A549 treated with ZK216348 at 1 μM for 4 hours (cell line): ENCODE data around the gene BRPF1. TPM values are rescaled to one million over a fixed set of nuclear protein-coding genes. Genes with fewer than 3 reads are reported as not detected.

Experiments used
- total RNA-seq: library from RNA; stranded (reverse); fragments of 200-300 nt; extraction: Qiagen RNA extraction; gene quantifications from 5 replicates; pipeline ENCODE4 v1.2.3, GENCODE V29; 2022; ENCODE audit warnings: low read depth

BRPF1 gene, protein sequence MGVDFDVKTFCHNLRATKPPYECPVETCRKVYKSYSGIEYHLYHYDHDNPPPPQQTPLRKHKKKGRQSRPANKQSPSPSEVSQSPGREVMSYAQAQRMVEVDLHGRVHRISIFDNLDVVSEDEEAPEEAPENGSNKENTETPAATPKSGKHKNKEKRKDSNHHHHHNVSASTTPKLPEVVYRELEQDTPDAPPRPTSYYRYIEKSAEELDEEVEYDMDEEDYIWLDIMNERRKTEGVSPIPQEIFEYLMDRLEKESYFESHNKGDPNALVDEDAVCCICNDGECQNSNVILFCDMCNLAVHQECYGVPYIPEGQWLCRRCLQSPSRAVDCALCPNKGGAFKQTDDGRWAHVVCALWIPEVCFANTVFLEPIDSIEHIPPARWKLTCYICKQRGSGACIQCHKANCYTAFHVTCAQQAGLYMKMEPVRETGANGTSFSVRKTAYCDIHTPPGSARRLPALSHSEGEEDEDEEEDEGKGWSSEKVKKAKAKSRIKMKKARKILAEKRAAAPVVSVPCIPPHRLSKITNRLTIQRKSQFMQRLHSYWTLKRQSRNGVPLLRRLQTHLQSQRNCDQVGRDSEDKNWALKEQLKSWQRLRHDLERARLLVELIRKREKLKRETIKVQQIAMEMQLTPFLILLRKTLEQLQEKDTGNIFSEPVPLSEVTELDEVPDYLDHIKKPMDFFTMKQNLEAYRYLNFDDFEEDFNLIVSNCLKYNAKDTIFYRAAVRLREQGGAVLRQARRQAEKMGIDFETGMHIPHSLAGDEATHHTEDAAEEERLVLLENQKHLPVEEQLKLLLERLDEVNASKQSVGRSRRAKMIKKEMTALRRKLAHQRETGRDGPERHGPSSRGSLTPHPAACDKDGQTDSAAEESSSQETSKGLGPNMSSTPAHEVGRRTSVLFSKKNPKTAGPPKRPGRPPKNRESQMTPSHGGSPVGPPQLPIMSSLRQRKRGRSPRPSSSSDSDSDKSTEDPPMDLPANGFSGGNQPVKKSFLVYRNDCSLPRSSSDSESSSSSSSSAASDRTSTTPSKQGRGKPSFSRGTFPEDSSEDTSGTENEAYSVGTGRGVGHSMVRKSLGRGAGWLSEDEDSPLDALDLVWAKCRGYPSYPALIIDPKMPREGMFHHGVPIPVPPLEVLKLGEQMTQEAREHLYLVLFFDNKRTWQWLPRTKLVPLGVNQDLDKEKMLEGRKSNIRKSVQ (N-terminal part only)
- total RNA-seq: 14.5 to 19.9 TPM (median 18.9 TPM) in 5 replicates

DNA sequence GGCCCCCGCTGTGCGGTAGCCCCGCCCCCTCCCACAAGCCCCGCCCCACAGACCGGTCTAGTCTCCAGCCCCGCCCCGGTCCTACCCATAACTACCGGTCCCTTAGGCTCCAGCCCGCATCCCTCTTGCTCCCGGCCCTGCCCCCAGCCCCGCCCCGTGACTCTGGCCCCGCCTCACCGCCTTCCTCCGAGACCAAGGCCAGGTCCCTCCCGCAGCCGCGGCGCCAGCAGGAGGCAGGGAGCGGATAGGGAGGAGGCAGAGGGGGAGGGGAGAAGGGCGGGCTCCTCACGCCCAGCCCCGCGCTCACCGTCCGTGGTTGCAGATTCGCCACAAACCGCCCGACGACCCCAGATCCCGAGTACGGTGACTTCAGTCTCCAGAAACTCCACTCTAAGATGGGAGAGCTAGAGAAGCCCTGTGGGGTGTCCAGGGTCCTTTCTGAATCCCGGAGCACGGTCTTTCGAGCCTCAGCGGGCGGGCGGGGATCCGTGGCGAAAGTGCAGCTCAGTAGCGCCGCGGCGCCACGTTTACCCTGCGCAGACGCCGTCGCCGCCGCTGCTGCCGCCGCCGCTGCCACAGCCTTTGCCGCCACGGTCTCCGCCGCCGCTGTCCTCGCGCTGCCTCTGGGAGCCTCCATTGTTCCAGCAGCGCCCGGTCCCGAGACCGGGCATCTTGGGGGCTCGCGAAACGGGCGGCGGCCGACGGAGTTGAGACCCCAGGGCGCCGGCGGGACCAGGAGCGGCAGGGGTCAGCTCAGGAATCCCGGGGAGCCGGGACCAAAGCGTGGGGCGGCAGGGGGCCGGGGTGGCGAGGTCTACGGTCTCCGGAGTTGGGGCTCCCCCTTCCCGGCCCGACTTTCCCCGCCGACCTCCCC lies at the start of gene BRPF1:
BRPF1 (plus strand) TSS at position 530 of the 874 bp plus-strand sequence. CDS start 2,406 bp downstream, outside the sequence.

DNA sequence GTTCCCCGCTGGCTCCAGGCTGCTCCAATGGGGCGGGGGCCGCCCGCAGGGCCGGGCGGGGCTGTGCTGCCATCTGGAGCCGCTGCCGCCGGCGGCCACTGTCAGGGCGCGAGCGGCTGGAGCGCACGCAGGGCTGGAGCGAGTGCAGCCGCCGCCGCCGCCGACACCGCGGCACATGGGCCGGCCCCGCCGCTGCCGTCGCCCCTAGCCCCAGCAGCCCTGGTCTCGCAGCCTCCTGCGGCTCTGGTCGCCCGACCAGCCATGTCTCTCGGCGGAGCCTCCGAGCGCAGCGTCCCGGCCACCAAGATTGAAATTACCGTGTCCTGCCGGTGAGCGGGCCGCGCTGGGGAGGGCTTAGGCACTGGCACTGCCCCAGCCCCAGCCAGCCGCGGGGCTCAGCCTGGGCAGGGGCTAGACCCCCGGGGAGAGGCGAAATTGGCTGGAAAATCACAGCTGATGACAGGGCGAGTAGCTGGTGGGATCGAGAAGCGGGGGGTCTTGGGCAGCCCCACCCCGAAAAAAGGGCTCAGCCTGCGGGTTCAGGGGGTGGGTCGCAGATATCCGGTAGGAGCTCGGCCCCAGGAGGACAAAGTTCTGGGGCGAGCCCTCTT lies 27.7 kb upstream of the BRPF1 start, which contains the start of gene CPNE9:
CPNE9 (plus strand) TSS at position 98 of the 611 bp plus-strand sequence; CDS start at position 262, 164 bp downstream.

DNA sequence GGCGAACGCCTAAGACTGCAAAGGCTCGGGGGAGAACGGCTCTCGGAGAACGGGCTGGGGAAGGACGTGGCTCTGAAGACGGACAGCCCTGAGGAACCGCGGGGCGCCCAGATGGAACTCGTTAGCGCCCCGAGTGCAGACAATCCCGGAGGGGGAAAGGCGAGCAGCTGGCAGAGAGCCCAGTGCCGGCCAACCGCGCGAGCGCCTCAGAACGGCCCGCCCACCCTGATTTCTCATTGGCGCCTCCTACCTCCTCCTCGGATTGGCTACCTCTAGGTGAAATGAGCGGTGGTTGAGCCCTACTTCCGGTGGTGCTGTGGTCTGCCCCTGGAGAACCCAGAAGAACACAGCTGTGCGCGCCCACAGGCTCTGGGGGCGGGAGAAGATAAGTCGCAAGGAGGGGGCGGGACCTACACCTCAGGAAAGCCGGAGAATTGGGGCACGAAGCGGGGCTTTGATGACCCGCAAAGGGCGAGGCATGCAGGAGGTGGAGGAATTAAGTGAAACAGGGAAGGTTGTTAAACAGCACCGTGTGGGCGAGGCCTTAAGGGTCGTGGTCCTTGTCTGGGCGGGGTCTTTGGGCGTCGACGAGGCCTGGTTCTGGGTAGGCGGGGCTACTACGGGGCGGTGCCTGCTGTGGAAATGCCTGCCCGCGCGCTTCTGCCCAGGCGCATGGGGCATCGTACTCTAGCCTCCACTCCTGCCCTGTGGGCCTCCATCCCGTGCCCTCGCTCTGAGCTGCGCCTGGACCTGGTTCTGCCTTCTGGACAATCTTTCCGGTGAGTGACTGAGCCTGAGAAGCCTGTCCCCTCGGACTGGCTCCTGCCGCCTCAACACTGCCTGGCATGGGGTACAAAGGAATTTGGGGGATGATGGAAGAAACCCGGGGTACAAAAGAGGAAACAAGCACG lies 18.4 kb downstream of the BRPF1 start, which contains the start of gene OGG1:
OGG1 (plus strand) TSS at position 308 of the 911 bp plus-strand sequence; CDS start at position 643, 335 bp downstream.

DNA sequence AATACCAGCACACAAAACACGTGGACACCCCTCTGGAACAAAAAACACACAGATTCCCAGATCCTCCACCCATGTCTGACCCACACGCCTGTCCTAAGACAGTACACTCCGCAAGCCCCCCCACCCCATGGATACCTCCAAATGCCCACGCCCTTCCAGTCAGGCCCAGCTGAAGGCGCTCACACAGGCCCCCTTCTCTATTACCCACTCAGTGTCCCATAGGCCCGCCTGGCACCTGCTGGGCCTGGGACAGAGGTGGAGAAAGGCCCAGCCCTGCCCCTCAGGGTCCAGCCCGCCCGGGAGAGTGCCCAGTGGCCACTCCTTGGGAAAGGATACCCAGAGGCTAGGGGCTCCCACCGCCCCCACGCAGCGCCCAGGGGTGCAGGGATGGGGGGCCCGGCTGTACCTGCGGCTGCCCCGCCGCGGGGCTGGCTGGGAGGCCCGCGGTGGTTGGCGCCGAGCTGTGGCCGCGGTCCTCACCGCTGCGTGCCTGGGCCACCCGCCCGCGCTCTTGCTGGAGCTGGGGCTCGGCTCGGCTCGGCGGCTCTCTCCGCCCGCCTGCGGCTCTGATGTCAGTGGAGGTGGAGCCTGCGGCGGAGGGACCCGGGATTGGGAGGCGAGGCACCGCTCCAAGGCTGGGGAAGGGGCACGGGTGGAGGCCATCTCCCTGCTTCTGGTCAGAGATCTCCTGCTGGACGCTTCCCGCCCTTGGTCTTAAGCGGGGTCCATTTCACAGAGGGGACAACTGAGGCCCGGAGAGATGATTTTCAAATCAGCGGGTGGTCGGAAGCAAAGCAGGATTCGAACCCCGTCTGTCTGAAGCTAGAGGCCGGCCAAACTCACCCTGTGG lies 38.1 kb downstream of the BRPF1 start, which contains the start of gene CAMK1:
CAMK1 (minus strand) TSS at position 522 of the 850 bp plus-strand sequence. CDS start 2,198 bp downstream, outside the sequence.

DNA sequence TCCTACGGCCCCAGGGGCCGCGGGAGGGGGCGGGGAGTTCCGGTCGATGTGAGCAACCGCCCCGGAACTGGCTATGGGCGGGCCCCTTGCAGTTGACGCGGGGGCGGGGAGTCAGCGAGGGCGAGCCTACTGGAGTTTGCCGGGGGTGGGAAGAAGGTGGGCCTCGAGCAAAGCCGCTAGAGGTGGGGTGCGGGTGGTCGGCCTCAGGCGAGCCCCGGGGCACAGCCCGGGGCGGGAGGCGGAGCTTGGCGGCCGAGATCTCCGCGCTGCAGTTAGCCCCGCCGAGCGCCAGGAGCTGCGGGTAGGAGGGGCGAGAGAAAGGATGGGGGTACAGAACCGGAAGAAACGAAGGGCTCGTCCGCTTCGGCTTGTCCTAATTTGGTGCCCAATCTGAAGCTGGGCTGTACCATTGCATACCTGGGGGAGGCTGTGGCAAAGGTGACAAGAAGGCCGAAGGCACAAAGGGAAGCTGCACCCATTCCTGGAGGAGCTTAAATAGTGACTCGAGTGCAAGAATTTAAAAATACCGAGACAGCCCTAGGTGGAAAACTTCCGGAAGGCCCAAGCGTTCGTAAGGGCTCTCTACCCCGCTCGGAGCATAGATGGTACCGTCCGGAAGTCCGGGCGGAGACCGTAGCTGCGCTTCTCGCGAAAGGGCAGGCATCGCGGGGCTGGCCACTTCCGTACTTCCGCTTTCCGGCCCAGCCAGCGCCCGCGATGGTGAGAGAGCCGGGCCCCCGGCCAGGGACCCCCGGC lies 61.0 kb downstream of the BRPF1 start, which contains the start of the genes ARPC4 and TADA3:
ARPC4 (plus strand) TSS at position 678 of the 756 bp plus-strand sequence; CDS start at position 718, 40 bp downstream.
TADA3 (minus strand) TSS at position 69 of the 756 bp plus-strand sequence. CDS start 1,007 bp downstream, outside the sequence.

Other genes starting within 250 kb of the BRPF1 start
- gene LHFPL4, start 177.9 kb upstream of the BRPF1 start, total RNA-seq: 0.06 to 0.18 TPM (median 0.09 TPM) in 4 of 5 replicates, not detected in the other
- 25.7 to 33.1 TPM (median 29.2 TPM) in 5 replicates for gene MTMR14, start 82.2 kb upstream of the BRPF1 start, total RNA-seq
- 0.14 to 0.30 TPM (median 0.21 TPM) in 3 of 5 replicates, not detected in the others for gene CPNE9, start 27.9 kb upstream of the BRPF1 start, total RNA-seq
- gene OGG1, start 18.2 kb downstream of the BRPF1 start, total RNA-seq: 14.0 to 20.5 TPM (median 18.5 TPM) in 5 replicates
- 11.6 to 21.8 TPM (median 17.7 TPM) in 5 replicates for gene CAMK1, start 38.2 kb downstream of the BRPF1 start, total RNA-seq
- 52.0 to 62.4 TPM (median 59.5 TPM) in 5 replicates for gene TADA3, start 60.7 kb downstream of the BRPF1 start, total RNA-seq
- gene ARPC4, start 61.3 kb downstream of the BRPF1 start, total RNA-seq: 142 to 221 TPM (median 156 TPM) in 5 replicates
- 5.3 to 8.0 TPM (median 6.6 TPM) in 5 replicates for gene TTLL3, start 78.5 kb downstream of the BRPF1 start, total RNA-seq
- gene RPUSD3, start 112.3 kb downstream of the BRPF1 start, total RNA-seq: 36.5 to 61.4 TPM (median 53.3 TPM) in 5 replicates
- gene CIDEC, start 148.5 kb downstream of the BRPF1 start, total RNA-seq: 26.1 to 42.7 TPM (median 29.8 TPM) in 5 replicates
- 72.0 to 87.1 TPM (median 82.0 TPM) in 5 replicates for gene JAGN1, start 158.9 kb downstream of the BRPF1 start, total RNA-seq
- 1.1 to 4.2 TPM (median 1.5 TPM) in 5 replicates for gene IL17RE, start 171.1 kb downstream of the BRPF1 start, total RNA-seq
- 15.2 to 24.5 TPM (median 18.9 TPM) in 5 replicates for gene IL17RC, start 185.4 kb downstream of the BRPF1 start, total RNA-seq
- 8.1 to 15.6 TPM (median 13.7 TPM) in 5 replicates for gene CRELD1, start 202.1 kb downstream of the BRPF1 start, total RNA-seq
- gene PRRT3, start 220.7 kb downstream of the BRPF1 start, total RNA-seq: 0.66 to 1.8 TPM (median 1.5 TPM) in 5 replicates